ENCODE data around the gene VTI1A. TPM values are rescaled to one million over a fixed set of nuclear protein-coding genes. Genes with fewer than 3 reads are reported as not detected.

The VTI1A gene
- total and polyA plus RNA-seq, 2 of the 4 experiments (the other 2 are of a cell fraction): 9.7 to 24.9 TPM

DNA sequence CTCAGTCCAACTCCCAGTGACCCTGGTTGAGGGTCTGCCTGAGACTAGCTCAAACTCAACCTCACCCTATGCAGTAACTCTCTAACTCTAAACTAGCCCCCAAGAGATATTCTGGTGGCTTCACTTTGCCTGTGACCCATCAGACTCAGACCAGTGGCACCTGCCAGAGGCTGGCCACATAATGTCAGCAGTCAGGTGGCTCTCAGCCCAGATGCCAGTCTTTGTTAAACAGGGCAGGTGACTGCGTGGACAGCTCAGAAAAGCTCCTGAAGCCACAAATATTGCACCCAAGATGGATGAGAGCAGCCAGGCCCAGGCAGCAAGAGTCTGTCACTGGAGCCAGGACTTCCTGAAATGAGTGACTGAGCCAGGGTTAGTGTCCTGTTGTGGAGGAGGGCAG, 373.3 kb downstream of the VTI1A start:
- H4K5ac ChIP-seq (ENCODE audit: low read depth, low read length): no peak overlapping the region
- H3K56ac ChIP-seq (ENCODE audit: extremely low read depth, insufficient read depth, low read length): no peak overlapping the region
- WGBS, 2 experiments (ENCODE audit: extremely low coverage in 2 of 2, insufficient read length in 1 of 2): no CpG with 5 or more reads among the region's 1 CpG
- peaks cover 2% of the 10 kb centered on the region; the same call in 1 of the 2 replicates for H4K20me1 ChIP-seq (ENCODE audit: insufficient read depth, low read length)
- in situ Hi-C loops (cut with MboI; ENCODE audit: low sequenced_read_pairs) (no loop called here), intact Hi-C loops (cut with micrococcal nuclease) (no loop called here), dilution Hi-C loops (cut with HindIII; ENCODE audit: low sequenced_read_pairs, unreplicated experiment) (no loop called here)
- H3K4ac ChIP-seq (ENCODE audit: low read depth, low read length): no peak overlapping the region
- H2BK15ac ChIP-seq (ENCODE audit: low read depth, low read length): no peak overlapping the region
- no peaks in the 10 kb centered on the region for H3K79me1 ChIP-seq (ENCODE audit: low read depth in 1 of 2, low read length in 2 of 2)
- no peak overlapping the region for H2AK5ac ChIP-seq (ENCODE audit: low read depth, low read length)
- no peak overlapping the region for H3K18ac ChIP-seq (ENCODE audit: low read depth, low read length)
- no peak overlapping the region for H3K27ac ChIP-seq (ENCODE audit: insufficient read depth, low read length)
- no peaks in the 10 kb centered on the region for H3K27me3 ChIP-seq (ENCODE audit: control insufficient read depth, insufficient read depth, low read length)
- no peak overlapping the region for H3K4me2 ChIP-seq (ENCODE audit: low read depth, low read length)
- H3K9me1 ChIP-seq (ENCODE audit: insufficient read depth, low read length): no peaks in the 10 kb centered on the region
- H4K91ac ChIP-seq (ENCODE audit: insufficient read depth, low read depth, low read length): no peak overlapping the region
- DNase-seq (no peak), ATAC-seq (ENCODE audit: low read depth) (no peak)
- no TSS peak for BruUV-seq (replicated peaks)
- POLR2A ChIA-PET (ENCODE audit: unreplicated experiment): no interaction called here
- H2BK120ac ChIP-seq (ENCODE audit: low read depth, low read length): no peak overlapping the region
- H3K14ac ChIP-seq (replicated peaks; ENCODE audit: low read depth, low read length): no peak overlapping the region
- H3K23ac ChIP-seq (ENCODE audit: low read depth, low read length): no peak overlapping the region
- CTCF ChIA-PET: no interaction called here
- no peaks in the 10 kb centered on the region for H3K9me3 ChIP-seq (ENCODE audit: control insufficient read depth, insufficient read depth, low read length)
- no peaks in the 10 kb centered on the region for H3K36me3 ChIP-seq (ENCODE audit: control insufficient read depth, insufficient read depth, low read length)
- TF ChIP-seq, protein P1, sequence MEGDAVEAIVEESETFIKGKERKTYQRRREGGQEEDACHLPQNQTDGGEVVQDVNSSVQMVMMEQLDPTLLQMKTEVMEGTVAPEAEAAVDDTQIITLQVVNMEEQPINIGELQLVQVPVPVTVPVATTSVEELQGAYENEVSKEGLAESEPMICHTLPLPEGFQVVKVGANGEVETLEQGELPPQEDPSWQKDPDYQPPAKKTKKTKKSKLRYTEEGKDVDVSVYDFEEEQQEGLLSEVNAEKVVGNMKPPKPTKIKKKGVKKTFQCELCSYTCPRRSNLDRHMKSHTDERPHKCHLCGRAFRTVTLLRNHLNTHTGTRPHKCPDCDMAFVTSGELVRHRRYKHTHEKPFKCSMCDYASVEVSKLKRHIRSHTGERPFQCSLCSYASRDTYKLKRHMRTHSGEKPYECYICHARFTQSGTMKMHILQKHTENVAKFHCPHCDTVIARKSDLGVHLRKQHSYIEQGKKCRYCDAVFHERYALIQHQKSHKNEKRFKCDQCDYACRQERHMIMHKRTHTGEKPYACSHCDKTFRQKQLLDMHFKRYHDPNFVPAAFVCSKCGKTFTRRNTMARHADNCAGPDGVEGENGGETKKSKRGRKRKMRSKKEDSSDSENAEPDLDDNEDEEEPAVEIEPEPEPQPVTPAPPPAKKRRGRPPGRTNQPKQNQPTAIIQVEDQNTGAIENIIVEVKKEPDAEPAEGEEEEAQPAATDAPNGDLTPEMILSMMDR (conservative IDR thresholded peaks at IDR 0.05; ENCODE audit: low read depth, low read length): no peak
- TF ChIP-seq FOS (IDR thresholded peaks at IDR 0.05; ENCODE audit: low read depth, low read length) (no peak), RCOR1 (IDR thresholded peaks at IDR 0.05; ENCODE audit: insufficient replicate concordance, low read length) (no peak), MAZ (IDR thresholded peaks at IDR 0.05; ENCODE audit: borderline replicate concordance, low read depth, low read length) (no peak), NFE2L2 (IDR thresholded peaks at IDR 0.05; ENCODE audit: low read depth, low read length) (no peak), CHD1 (IDR thresholded peaks at IDR 0.05; ENCODE audit: low read depth, low read length) (no peak), MAFK (IDR thresholded peaks at IDR 0.05; ENCODE audit: low read depth, low read length) (no peak), SMC3 (IDR thresholded peaks at IDR 0.05; ENCODE audit: low read depth, low read length) (no peak), RFX5 (IDR thresholded peaks at IDR 0.05; ENCODE audit: low read depth, low read length) (no peak), USF2 (IDR thresholded peaks at IDR 0.05; ENCODE audit: low read depth, low read length) (no peak), CEBPB (IDR thresholded peaks at IDR 0.05; ENCODE audit: low read depth, low read length) (no peak), RAD21 (IDR thresholded peaks at IDR 0.05; ENCODE audit: low read length) (no peak), ELK1 (IDR thresholded peaks at IDR 0.05; ENCODE audit: borderline replicate concordance, low read depth, low read length) (no peak), BHLHE40 (IDR thresholded peaks at IDR 0.05; ENCODE audit: low read depth, low read length) (no peak), MXI1 (IDR thresholded peaks at IDR 0.05; ENCODE audit: borderline replicate concordance, low read depth, low read length) (no peak)
- no peak overlapping the region for H2BK20ac ChIP-seq (ENCODE audit: low read depth, low read length)
- H3K4me3 ChIP-seq (ENCODE audit: insufficient read depth, low read depth, low read length): no peak overlapping the region
- peaks cover 6% of the 10 kb centered on the region for H3K4me1 ChIP-seq (ENCODE audit: control insufficient read depth, insufficient read depth, low read length)
- H4K8ac ChIP-seq (ENCODE audit: low read depth in 2 of 2, low read length in 2 of 2): no peak overlapping the region
- H2BK5ac ChIP-seq (ENCODE audit: low read depth, low read length, poor library complexity, severe bottlenecking): no peak overlapping the region
- no peak overlapping the region for H2AFZ ChIP-seq (replicated peaks; ENCODE audit: low read length, poor library complexity)
- no peak overlapping the region for H3K9ac ChIP-seq (ENCODE audit: low read depth, low read length)
- no peak overlapping the region for H2AK9ac ChIP-seq (replicated peaks; ENCODE audit: low read depth, low read length, poor library complexity)

Measured in IMR-90 (cell line).